DMS53 (cell line): ENCODE data around the gene EDN2.

ENCODE experiments used
- DNase-seq: peaks from one replicate; lab custom pipeline; 2025; lab: John Stamatoyannopoulos, UW

Gene EDN2

DNA sequence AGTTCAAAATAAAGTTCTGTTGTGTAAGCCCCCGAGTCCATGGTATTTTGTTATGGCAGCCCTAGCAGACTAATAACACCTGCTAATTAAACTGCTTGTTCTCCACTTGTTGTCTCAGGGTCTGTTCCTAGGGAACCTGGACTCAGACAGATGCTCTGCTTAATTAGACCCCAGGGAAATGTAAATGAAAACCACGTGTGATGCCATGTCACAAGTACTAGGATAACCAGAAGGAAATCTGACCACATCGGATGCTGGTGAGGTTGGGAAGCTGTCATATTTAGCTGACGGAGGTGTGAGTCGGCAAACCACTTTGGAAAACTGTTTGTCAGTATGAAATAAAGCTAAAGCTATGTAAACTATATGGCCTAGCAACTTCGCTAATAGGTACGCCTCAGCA is 19.6 kb downstream of the EDN2 start:
- no peak for DNase-seq

DNA sequence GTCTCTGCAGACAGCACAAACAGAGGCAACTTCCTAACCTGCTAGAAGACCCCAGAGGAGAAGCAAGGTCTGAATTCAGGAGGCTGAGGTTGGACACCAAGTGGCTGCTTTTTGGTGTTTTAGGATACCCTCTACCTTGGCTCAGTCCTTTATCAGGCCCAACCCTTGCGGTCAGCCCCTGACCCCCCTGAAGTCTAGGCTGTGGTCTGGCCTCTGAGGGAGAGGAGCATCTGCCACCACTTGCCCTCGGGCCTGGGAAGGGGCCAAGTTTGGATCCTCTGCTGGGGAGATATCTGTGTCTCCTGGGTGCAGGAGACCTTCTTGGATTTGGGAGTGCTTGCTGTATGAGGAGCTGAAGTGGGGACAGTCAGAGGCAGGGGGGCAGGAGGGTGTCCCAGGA is 21.0 kb downstream of the EDN2 start:
- DNase-seq, result no peak

DNA sequence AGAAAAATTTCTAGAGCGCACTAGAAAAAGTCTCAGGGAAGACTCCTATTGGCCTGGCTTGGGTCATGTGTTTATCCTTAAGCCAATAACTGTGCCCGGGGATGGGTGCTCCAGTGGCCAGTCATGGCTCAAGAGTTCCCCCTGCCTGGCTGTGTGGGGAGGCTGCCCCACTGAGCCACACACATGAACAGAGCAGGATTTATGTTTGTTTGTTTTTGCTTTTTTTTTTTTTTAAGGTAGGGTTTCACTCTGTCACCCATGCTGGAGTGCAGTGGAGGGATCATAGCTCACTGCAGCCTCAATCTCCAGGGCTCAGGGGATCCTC is 21.8 kb downstream of the EDN2 start:
- peak; percentile 71 for DNase-seq

DNA sequence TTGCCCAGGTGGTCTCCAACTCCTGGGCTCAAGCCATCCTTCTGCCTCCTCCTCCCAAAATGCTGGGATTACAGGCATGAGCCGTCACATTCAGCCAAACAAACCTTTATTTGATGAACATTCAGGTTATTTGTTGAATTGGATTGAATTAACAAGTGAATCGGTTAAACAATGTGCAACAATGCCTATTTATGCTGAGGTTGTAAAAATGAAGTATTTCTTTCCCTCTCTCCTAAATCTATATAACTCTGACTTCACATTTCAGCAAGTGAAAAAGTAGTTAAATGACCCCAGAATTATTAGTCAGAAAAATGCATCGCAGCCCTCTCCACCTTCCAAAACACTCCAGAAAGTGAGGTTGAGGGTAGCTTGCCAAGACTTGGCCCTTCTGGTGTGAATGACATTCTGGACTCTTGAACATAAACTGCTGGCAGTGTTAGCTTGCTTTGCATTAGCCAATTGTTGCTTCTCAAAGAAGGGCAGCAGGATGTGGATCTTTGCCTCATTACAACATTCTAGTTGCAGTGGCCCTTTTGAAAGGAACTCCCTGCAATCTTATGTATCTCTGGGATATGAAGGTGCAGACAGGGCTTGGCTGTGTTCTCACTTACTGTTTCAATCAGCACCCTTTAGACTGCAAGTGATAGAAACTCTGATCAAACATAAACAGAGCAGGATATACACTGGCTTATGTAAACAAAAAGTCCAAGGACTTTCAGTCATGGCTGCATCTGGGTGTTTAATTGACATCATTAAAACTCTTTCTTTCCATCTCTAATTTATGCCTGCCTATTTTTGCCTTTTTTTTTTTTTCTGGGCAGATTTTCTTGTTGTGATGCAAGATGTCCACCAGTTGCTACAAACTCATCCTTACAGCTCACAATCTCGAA is 22.4 kb downstream of the EDN2 start:
- DNase-seq, result peak; percentile 57

DNA sequence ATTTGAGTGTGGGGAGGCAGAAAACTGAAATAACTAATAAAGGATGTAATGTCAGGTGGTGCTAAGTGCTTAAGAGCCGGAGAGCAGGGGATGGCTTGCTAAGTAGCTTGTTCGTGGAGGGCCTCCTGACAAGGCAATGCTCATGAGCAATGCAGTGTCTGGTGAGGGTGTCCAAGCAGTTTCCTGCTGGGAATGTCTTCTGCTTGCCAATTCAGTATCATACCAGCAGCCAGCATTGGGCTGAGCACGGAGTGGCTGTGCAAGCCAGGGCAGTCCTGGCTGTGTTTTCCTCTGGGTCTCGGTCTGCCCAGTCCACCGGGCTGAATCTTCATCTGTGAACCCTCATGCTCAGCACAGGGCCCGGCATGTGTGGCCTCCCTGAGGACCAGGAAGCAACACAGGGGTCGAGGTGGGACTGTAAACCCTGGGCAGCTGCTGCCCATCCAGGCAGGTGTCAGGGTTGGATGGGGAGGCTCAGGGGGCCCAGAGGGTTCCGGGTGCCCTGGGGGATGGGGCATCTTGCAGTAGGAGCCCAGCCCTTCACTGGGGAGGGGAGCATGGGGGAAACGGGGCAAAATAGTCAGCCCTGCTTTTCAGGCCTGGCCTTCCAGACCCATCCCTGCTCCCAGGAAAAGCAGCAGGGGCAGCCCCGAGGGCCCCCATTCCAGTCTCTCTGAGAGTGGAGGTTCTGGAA is 27.5 kb downstream of the EDN2 start:
- DNase-seq, result no peak

DNA sequence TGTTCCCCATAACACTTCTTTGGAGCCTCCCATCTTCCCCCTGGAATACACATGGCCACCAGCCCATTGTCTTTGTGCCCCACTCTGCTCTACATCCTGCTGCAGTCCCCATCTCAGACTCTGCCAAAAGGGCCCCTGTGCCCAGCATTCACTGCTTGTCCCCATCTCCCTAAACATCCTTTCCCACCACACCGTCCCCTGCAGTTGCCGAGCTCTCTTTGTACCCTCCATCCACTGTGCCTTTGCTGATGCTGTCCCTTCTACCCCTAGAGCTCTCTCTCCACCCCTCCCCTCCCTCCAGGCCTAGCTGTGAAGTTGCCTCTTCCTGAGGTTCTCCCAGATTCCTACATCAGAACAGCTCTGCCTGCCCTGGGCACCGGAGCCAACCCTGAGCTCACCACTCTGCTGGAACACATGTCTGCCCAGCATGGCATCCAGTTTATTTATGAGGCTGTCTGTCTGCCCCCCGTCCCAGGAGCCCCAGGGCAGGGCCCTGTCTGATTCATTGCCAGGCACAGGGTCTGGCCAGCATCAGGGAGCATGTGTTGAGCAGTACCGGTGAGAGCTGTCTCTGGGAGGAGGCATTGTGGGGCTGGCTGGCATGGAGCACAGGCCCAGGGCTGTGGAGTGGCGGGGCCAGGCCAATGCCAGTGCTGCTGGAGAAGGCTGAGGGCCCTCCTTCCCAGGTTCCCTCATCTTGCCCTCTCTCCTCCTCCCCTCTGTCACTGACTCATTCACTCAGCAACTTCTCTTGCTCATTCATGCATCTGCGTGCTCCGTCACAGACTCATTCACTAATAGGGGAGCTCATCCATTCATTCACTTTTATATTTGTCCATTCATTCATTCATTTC is 28.8 kb downstream of the EDN2 start:
- no peak for DNase-seq

DNA sequence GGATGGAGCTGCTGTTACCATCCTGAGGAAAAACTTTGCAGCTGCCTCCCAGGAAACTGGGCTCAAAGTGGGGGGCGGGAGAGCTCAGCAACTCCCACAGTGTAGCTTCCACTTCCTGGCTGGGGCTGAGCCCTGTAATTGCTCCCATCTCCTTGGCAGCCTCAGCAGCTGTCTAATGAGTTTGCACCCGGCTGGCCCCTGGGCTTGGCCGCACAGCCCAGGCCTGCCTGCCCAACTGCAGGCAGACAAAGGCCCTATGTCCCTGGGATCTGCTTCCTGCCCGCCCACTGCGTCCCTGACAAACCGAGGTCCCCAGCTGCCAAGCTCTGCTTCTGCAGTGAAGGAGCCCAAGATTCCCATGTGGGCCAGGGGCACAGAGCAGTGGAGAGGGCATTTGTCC is 30.1 kb downstream of the EDN2 start:
- DNase-seq, result no peak

DNA sequence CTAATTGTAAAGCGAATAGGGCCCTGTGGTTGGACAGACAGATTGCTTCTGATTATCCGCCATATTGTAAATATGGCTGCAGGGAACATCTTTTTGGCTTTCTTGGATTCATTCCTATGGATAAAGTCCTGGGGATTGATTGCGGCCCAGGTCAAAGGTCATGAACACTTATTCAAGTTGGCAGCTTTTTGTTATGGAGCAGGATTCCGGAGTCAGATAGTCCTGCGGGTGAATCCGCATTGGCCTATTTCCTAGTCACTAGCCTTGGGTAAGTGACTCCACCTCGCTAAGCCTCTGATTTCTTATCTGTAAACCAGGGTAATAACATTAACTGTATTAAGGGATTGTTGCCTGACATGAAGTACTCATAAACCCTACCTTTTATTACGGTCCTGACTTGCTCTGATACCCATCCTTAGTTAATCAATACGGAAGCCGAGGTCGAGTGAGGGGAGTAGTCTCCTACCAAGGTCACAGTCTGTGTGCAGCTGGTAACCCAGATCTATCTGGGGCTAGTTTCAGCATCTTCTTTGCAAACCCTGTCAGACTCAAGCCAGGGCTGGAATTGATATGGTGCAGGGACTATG is 31.7 kb downstream of the EDN2 start:
- DNase-seq, result no peak

DNA sequence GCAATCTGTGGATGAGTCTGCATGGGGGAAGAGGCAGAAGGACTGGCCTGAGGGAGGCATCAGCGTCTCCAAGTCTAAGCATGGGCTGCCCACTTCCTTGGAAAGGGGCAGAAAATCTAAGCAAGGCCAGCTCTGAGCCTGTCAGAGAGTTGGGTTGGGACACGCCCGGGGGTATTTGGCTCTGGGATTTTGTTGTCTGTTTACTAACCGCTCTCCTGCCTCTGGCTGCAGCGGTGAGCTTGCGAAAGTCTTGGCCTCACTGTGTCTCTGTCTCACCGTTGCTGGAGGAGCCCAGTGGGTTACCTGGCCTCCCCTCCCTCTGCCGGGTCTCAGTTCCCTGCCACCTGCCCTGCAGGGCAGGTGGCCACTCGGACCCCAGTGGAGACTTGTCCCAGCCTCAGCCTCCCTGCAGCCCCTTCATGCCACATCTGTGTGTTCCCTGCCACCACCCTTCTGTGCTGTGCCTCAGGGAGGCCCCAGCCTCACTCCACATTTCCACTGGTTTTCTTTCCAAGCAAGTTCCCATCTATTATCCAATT is 33.7 kb downstream of the EDN2 start:
- DNase-seq, result no peak

DNA sequence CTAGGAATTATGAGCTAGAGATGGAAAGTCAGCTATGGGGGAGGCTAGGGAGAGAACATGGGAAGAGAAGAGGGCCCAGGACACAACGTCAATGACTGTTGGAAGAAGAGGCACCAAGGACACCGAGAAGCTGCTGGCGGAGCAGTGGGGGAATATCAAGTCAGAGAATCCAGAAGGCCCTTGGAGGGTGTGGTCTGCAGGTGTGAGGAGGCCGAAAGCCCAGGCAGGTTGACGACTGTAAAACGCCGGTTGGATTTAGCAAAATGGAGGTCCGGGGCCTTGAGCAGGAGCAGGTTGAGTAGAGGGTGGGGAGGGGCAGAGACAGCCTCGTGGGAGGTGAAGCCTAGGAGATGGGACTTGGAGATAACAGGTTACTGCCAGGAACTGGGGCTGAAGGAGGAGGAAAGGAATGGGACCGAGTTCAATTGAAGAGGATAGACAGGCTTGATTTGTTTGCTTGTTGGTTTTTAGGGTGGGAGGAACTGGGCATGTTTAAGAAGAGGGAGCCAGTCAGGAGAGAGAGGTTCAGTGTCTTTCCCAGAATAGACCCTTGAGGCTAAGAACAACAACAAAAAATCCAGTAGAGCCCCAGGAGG is 35.1 kb downstream of the EDN2 start:
- no peak for DNase-seq

DNA sequence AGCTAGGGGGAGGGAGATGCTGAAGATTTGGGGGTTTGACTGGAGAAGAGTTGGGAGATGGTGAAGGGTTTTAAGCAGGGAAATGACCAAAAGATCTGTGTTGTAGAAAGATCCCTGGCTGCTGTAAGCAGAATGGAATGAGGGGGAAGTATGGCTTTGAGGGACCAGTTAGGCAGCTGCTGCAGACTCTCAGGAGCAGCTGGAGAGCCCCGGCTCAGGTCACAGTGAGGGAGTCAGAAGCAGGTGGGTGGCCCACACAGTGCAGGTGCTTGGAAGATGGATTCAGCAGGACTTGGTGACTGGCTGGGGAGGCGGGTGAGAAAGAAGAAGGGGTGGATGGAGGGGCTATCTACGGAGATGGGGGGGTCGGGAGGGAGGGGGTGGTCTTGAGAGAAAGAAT is 35.7 kb downstream of the EDN2 start:
- peak; percentile 61 for DNase-seq

DNA sequence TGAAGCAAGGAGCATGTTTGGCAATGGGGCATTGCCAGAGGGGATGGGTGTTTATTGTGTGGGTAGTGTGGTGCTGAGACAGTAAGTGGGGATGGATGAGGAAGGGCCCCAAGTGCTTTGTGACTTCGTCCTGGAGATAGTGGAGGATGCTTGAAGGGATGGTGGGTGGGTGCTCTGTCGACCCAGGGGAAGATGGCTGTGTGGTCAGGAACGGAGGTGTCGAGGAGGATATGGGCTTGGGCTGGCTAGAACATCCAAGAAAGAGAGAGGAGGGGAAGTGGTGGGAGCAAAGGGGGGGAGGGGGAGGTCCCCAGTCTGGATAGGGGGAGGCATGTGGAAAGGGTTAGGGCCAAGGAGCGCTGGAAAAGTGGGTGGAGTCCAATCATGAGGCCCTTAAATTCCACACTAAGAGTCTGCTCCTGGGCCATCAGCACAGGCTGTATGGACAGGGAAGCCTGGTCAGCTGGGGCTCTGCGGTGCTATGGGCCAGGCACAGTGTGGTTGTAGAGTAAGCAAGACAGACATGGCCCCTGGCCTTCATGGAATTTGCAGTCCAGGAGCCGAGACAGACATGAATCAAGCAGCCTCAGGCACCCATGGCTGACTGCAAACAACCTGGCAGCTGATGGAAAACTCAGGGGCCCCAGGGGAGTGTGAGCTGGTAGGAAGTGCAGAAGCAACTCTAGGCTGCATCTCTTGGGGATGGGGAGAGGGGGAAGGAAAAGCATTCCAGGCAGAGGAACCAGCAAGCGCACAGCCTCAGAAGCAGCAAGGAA is 36.3 kb downstream of the EDN2 start:
- peak; percentile 23 for DNase-seq

DNA sequence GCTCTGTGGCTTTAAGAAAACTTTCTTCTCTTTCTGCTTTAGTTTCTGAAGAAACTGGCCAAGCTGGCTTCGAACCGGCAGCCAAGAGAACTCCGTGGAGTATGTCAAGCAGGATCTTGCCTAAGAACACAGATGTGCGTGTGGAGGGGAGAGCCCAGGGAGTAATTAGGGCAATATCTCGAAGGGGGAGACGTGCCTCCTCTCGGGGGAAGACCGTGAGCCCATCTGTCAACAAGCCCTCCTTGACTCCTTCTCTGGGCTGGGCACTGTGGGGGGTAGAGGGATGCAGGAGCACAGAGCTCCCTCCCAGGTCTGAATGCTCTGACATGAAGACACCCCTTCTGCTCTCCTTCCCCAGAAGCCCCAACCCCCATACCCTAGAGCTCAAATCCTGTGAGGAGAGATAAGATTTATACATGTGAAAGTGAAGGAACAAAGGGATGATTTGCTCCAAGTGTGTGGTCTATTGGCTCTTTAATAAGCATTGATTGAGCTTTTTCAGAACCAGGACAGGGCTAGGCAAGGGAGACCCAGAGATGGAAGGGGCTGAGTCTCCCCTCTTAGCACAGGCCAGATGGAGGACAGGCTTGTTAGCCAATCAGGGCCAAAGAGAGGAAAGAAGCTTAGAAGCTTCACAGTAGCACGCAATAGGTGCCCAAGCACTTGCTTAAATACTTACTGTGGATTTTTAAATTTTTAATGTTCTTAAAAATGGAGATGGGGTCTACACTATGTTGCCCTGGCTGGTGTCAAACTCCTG is 37.5 kb downstream of the EDN2 start:
- DNase-seq, result no peak

DNA sequence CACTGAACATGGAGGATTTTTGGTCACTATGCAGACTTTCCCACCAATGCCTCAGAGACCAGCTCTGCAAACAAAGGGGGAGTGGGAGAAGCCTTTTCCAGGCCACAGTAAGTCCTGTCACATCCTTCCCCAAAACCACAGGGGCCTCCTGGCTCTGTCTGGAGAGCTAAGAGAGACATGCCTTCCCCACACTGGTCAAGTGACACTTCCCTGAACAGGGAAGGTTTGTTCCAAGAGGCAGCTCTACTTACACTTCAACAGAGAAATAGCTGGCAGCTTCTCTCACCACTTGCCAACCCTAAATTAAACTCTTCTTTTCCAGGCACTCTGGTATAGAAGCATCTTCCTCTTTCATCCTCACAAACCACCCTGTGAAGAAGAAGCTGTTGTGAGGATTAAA is 39.7 kb downstream of the EDN2 start:
- no peak for DNase-seq

DNA sequence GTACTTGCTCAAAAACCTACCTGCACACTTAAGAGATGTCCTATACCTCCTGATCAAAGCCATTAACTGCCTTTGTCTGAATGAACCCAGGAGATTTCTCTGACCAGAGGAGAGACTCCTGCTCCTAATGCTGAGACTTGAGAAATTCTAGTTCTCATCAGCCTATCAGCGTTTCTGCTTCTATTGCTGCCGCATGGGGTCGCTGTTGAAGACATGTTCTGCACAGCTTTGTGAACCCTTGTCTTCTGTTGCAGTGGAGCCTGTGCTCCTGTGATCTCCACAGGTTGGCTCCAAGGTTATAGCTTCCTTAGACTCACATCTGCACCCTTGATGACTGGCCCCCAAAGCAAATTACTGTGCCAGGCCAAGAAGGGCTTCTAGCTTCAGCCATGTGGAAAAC is 40.2 kb downstream of the EDN2 start:
- DNase-seq, result peak; percentile 57

DNA sequence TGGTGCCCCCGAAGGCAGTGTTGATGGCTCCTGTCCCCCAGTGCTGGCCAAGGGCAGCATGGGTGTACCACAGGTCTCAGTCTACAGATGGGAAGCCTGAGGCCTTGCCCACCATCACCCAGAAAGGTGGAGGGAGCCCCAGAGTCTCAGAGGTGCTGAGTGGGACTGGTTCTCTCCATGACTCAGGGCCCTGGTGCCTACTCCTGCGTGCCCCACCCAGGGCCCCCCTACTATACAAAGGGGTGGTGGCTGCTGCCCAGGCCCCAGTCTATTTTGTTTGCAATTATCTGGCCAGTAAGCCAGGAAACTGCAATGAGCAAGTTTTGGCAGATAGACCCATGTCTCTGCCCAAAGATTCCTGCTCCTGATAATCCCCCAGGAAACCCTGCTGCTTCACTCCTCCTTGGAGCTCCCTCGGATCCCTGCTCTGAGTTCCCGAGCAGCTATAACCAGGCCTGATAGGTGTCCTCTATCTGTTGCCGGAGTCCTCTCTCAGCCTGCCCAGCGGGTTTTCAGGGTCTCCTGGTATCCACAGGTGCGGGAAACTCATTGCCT is 41.7 kb downstream of the EDN2 start:
- no peak for DNase-seq

DNA sequence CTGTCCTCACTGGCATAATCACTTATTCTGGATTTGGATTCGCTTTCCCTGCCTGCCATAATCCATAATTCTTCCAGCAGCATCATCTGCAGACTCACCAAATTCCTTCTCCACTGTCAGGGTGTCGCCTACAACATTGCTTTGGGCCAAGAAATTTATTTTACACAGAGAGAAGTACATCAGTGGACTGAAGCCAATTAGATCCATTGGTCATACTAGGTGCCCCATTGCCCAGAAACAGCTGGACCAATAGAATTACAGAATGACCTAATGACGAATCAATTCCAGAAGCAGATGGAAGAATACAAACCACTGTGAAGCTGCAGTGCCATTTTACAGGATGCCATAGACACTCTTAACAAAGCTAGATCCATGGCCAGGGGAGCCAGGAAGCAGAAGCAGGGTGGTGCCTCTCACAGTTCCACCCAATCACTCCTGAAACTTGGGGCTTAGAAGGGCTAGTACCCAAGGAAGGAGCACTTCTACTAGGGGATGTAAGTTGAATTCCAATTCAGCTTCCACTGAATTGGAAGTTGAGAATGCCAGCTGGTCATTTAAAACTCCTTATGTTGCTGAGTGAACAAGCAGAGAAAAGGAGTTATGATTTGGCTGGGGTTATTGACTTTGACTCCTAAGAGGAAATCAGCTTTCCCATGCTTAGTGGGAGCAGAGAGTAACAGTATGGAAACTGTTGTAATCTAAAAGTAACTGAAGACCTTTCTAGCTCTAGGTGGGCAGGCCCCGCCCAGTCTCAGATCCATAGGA is 44.0 kb downstream of the EDN2 start:
- DNase-seq, result no peak

DNA sequence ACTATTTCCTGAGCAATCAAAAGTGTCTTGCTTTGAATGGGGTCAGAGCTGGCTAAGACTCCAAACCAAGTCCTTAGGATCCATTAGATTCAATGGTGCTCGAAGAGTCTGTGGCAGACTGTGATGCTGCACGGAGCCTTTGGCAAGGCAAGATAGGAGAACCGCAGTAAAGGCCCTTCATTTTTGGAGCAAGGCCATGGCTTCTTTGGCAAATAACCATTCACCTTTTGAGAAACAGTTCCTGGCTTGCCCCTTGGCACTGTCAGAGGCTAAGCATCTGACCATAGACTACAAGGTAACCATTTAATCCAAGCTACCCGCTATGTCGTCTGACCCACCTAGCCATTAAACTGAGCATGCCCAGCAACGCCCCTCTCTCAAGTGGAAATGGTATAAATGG is 45.2 kb downstream of the EDN2 start:
- no peak for DNase-seq

DNA sequence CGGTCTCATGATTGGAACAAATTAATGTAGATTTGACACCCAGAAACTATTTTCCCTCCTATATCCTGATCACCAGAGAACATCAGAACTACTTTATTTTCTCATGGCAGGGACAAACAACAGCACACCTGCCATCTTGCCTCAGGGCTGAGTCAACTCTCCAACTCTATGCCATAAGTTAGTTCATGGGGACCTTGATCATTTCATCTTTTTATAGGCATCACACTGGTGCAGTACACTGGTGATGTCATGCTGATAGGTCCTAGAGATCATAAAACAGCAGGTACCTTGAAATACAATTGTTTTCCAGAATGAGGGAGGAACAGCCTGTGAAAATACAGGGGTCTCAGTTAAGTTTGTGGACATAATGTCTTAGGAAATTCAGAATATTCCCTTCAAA is 45.8 kb downstream of the EDN2 start:
- DNase-seq, result no peak
